Neuronal stem cell (in vitro differentiated cells): ENCODE data around the gene THBS3.

ENCODE experiments used
- DNase-seq: peaks from one replicate; pipeline ENCODE4 v3.0.0-alpha.2; 2013; ENCODE audit warnings: low spot score
- H2AFZ ChIP-seq: one replicate; pipeline ENCODE4 v1.6.1; 2013; ENCODE audit warnings: mild to moderate bottlenecking, low read length, inconsistent platforms
- H2AK5ac ChIP-seq: 2 replicates; pipeline ENCODE4 v1.6.1; 2013; ENCODE audit warnings: low read depth, mild to moderate bottlenecking, inconsistent platforms, low read length, moderate library complexity, mixed read lengths
- H2BK120ac ChIP-seq: 2 replicates; pipeline ENCODE4 v1.6.1; 2013; ENCODE audit warnings: low read depth, mild to moderate bottlenecking, inconsistent platforms, low read length, moderate library complexity, mixed read lengths
- H2BK12ac ChIP-seq: one replicate; pipeline ENCODE4 v1.6.1; 2013; ENCODE audit warnings: low read length, inconsistent platforms
- H2BK15ac ChIP-seq: 2 replicates; pipeline ENCODE4 v1.6.1; 2013; ENCODE audit warnings: mild to moderate bottlenecking, low read length, inconsistent platforms, mixed read lengths
- H2BK5ac ChIP-seq: one replicate; pipeline ENCODE4 v1.6.1; 2013; ENCODE audit warnings: inconsistent platforms, mild to moderate bottlenecking, low read length, moderate library complexity
- H3K14ac ChIP-seq: one replicate; pipeline ENCODE4 v1.6.1; 2013; ENCODE audit warnings: low read length, inconsistent platforms
- H3K18ac ChIP-seq: 2 replicates; pipeline ENCODE4 v1.6.1; 2013; ENCODE audit warnings: low read length, inconsistent platforms
- H3K23ac ChIP-seq: 2 replicates; pipeline ENCODE4 v1.6.1; 2013; ENCODE audit warnings: low read depth, mild to moderate bottlenecking, mixed read lengths, low read length, inconsistent platforms; ENCODE audit not compliant: poor library complexity
- H3K27ac ChIP-seq: replicated peaks from 3 replicates; pipeline ENCODE4 v1.5.1; 2013; ENCODE audit warnings: low read length, inconsistent platforms
- H3K27me3 ChIP-seq, 3 experiments: 2 replicates each; pipeline ENCODE4 v1.6.1; 2013; ENCODE audit warnings: low read length in 3 of 3, mild to moderate bottlenecking in 2 of 3, inconsistent platforms in 1 of 3, low read depth in 1 of 3, mixed read lengths in 1 of 3, moderate library complexity in 1 of 3; ENCODE audit not compliant: control insufficient read depth in 3 of 3, insufficient read depth in 3 of 3
- H3K36me3 ChIP-seq, 2 donors: replicated peaks in 1 of 2; 2 replicates each; pipeline ENCODE4 v1.6.1; 2013; ENCODE audit warnings: low read length in 2 of 2; ENCODE audit not compliant: control insufficient read depth in 2 of 2, insufficient read depth in 2 of 2
- H3K4ac ChIP-seq: 2 replicates; pipeline ENCODE4 v1.6.1; 2013; ENCODE audit warnings: inconsistent platforms, mild to moderate bottlenecking, low read length, moderate library complexity
- H3K4me1 ChIP-seq, 2 donors: 1 replicate in 1 of 2; 2 replicates in 1 of 2; pipeline ENCODE4 v1.6.1; 2013; ENCODE audit warnings: low read length in 2 of 2, low read depth in 1 of 2; ENCODE audit not compliant: control insufficient read depth in 2 of 2, insufficient read depth in 1 of 2
- H3K4me2 ChIP-seq: one replicate; pipeline ENCODE4 v1.6.1; 2013; ENCODE audit warnings: mild to moderate bottlenecking, low read length, inconsistent platforms; ENCODE audit not compliant: insufficient read depth, poor library complexity, severe bottlenecking
- H3K4me3 ChIP-seq, 2 donors: 2 replicates each; pipeline ENCODE4 v1.5.1; 2013; ENCODE audit warnings: low read length in 2 of 2, mild to moderate bottlenecking in 2 of 2, inconsistent platforms in 1 of 2, moderate library complexity in 1 of 2
- H3K79me1 ChIP-seq: one replicate; pipeline ENCODE4 v1.6.1; 2013; ENCODE audit warnings: low read depth, mild to moderate bottlenecking, inconsistent platforms, low read length, moderate library complexity
- H3K9ac ChIP-seq: one replicate; pipeline ENCODE4 v1.6.1; 2013; ENCODE audit warnings: mild to moderate bottlenecking, low read depth, low read length, inconsistent platforms; ENCODE audit not compliant: poor library complexity
- H3K9me3 ChIP-seq, 2 donors: replicated peaks in 1 of 2; 2 replicates each; pipeline versions ENCODE3 to v1.6.1; 2013; ENCODE audit warnings: low read length in 2 of 2, mild to moderate bottlenecking in 2 of 2, inconsistent platforms in 1 of 2, low read depth in 1 of 2, mixed read lengths in 1 of 2, moderate library complexity in 1 of 2; ENCODE audit not compliant: control insufficient read depth in 2 of 2, insufficient read depth in 1 of 2
- H4K8ac ChIP-seq: one replicate; pipeline ENCODE4 v1.6.1; 2013; ENCODE audit warnings: low read depth, mild to moderate bottlenecking, inconsistent platforms, low read length, moderate library complexity
- H4K91ac ChIP-seq: one replicate; pipeline ENCODE4 v1.6.1; 2013; ENCODE audit warnings: low read length, low read depth, mild to moderate bottlenecking, inconsistent platforms; ENCODE audit not compliant: poor library complexity
- WGBS, 2 donors: extraction: QIAGEN DNeasy Blood & Tissue Kit; methylation state at CpG; one replicate each; pipeline ENCODE4 v1.1.7; 2013; ENCODE audit warnings: missing lambda C conversion rate in 2 of 2, mixed read lengths in 1 of 2; ENCODE audit not compliant: insufficient read length in 2 of 2, insufficient replicate concordance in 1 of 2; ENCODE audit errors: extremely low coverage in 2 of 2; 5-methylcytosine and 5-hydroxymethylcytosine counted together

The THBS3 gene

DNA sequence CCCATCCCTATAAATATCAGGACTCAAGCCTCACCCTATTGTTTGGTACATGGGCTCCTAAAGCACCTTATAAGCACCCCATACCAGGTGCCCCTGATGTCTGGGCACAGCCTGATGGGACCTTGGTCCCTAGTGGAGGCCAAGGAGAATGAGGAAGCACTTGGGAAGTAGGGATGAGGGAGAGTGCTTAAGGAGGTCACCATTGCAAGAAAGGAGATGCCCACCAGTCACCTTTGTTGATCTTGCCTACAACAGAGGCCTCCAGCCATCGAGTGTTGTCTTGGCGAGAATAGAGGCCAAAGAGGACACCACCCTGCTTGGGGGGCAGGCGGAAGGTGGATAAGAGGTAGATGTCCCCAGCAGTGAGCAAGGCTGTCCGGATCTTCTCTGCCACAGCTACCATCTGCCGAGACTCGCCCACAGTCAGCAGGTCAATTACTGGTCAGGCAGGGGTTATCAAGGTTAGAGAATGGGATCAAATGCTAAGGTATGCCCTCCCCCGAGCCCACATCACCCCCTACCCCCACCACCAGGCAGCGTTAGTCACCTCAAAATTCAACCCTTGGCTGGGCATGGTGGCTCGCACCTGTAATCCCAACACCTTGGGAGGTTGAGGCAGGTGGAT lies 1.6 kb downstream of the THBS3 start:
- Histone ChIP-seq H3K4me1 (peaks cover 13 to 15% of the 10 kb centered on the region in 2 donors), H4K91ac (no peak overlapping the region), H3K27me3 (no peaks in the 10 kb centered on the region), H3K4me2 (no peak overlapping the region), H2BK12ac (no peak overlapping the region), H2BK120ac (no peak overlapping the region), H3K27ac (peak overlapping the region; percentile 8), H3K79me1 (peaks cover 6% of the 10 kb centered on the region), H4K8ac (peak overlapping the region; percentile 52), H3K36me3 (peaks cover 27 to 54% of the 10 kb centered on the region in 2 donors), H2BK15ac (no peak overlapping the region), H2AK5ac (peak overlapping the region; percentile 75), H3K4ac (no peak overlapping the region), H3K18ac (peak overlapping the region; percentile 15), H2AFZ (no peak overlapping the region), H3K9ac (peak overlapping the region; percentile 54), H2BK5ac (no peak overlapping the region), H3K14ac (no peak overlapping the region), H3K23ac (peak overlapping the region; percentile 19), H3K4me3 (no peak overlapping the region), H3K9me3 (no peaks in the 10 kb centered on the region)
- no peak for DNase-seq
- no CpG with 5 or more reads among the region's 9 CpGs for WGBS, 2 donors

DNA sequence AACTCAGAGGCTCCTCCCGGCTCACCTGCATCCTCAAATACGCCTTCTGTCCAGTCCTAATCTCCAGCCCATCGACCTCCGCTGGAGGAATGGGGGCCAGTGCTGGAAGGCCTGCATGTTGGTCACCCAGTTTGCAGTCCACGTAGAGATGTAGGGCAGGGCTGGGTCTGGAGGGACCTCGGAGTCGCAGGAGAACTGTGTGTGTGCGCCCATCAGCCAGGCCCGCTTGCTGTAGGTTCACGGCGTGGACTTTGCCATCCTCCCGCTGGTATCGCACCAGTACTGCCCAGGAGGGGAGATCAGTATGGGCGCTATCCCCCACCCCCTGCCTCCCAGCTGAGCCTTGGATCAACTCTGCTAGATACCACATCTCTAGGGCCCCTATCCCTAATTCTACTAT lies 2.7 kb downstream of the THBS3 start:
- no peak overlapping the region for H2BK120ac ChIP-seq
- H4K91ac ChIP-seq: no peak overlapping the region
- H3K27ac ChIP-seq: peak overlapping the region; percentile 15
- H3K27me3 ChIP-seq: no peaks in the 10 kb centered on the region
- H2BK12ac ChIP-seq: no peak overlapping the region
- no CpG with 5 or more reads among the region's 14 CpGs for WGBS, 2 donors
- no peak overlapping the region for H2AK5ac ChIP-seq
- no peak for DNase-seq
- H3K4me3 ChIP-seq: no peak overlapping the region
- no peak overlapping the region for H3K18ac ChIP-seq
- no peak overlapping the region for H3K9ac ChIP-seq
- H4K8ac ChIP-seq: no peak overlapping the region
- no peak overlapping the region for H3K4ac ChIP-seq
- H3K36me3 ChIP-seq: peaks cover 37 to 58% of the 10 kb centered on the region in 2 donors
- H2BK15ac ChIP-seq: no peak overlapping the region
- no peak overlapping the region for H3K14ac ChIP-seq
- H2AFZ ChIP-seq: no peak overlapping the region
- H2BK5ac ChIP-seq: no peak overlapping the region
- H3K79me1 ChIP-seq: peaks cover 6% of the 10 kb centered on the region
- no peak overlapping the region for H3K4me2 ChIP-seq
- H3K9me3 ChIP-seq: no peaks in the 10 kb centered on the region
- H3K23ac ChIP-seq: no peak overlapping the region
- H3K4me1 ChIP-seq: peaks cover 13 to 18% of the 10 kb centered on the region in 2 donors

DNA sequence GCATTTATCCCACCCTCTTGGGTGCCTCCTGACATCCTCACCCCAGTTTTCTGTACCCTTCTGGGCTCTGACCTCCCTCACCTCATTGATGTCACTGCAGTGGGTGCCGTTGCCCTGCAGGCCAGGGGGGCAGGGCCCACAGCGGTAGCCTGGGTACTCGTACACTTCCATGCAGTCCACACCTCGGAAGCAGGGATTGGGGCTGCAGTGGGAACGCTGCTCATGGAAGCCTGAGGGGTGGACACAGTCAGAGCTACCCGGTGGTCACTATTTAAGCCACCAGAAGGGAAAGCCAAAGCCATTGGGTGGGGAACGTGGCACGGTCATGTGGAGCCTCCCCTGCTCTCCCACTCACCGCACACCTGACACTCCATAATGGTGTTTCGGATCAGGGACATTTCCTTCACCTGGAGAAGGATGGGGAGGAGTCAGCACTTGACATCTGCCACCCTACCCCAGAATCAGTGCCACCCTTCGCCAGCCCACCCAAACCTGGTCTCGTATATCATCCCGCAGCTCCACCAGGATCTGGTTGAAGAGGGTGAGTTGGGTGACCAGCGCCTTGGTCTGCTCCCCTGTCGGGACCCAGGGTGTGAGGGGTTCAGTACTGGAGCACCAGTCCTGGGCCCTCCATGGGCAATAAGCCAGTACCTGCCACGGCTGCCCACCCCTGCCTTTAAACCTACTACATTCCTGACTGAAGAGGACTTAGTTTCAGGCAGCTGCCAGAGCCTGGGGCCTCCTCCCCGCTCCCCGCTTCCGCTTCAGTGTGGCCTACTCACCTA lies 4.8 kb downstream of the THBS3 start:
- H3K9ac ChIP-seq: no peak overlapping the region
- peak overlapping the region; percentile 42 for H3K14ac ChIP-seq
- H3K4me3 ChIP-seq: no peak overlapping the region
- peaks cover 0 to 2% of the 10 kb centered on the region in 2 donors for H3K9me3 ChIP-seq
- H2BK15ac ChIP-seq: no peak overlapping the region
- peak overlapping the region; percentile 33 for H3K27ac ChIP-seq
- no peak overlapping the region for H2AK5ac ChIP-seq
- H3K4me2 ChIP-seq: no peak overlapping the region
- no peaks in the 10 kb centered on the region for H3K27me3 ChIP-seq
- H3K79me1 ChIP-seq: peaks cover 10% of the 10 kb centered on the region
- H3K4me1 ChIP-seq: peaks cover 6 to 19% of the 10 kb centered on the region in 2 donors
- no peak overlapping the region for H2BK5ac ChIP-seq
- no peak for DNase-seq
- H4K91ac ChIP-seq: no peak overlapping the region
- H2BK12ac ChIP-seq: no peak overlapping the region
- H3K4ac ChIP-seq: no peak overlapping the region
- H3K23ac ChIP-seq: no peak overlapping the region
- H3K18ac ChIP-seq: no peak overlapping the region
- no peak overlapping the region for H2BK120ac ChIP-seq
- peak overlapping the region; percentile 67 for H4K8ac ChIP-seq
- peaks cover 53 to 77% of the 10 kb centered on the region in 2 donors for H3K36me3 ChIP-seq
- WGBS, 2 donors: no CpG with 5 or more reads among the region's 19 CpGs
- no peak overlapping the region for H2AFZ ChIP-seq

DNA sequence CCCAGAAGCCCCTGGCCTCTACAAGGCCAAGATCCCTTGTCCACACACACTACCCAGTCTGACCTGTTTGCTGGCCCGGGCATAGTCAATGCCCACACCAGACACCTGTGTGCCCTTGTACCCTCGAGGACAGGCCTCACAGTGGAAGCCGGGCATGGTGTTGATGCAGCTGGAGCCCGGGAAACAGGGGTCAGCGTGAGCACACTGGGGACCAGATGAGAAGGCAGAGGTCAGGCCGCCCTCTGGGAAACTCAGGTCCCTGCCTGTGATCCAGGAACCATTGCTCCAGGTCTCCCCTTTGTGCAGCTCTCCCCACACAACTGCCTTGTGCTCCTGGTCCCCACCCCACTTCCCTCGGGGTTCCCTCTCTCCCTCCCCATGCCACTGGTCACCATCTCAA lies 5.5 kb downstream of the THBS3 start:
- H2AFZ ChIP-seq: no peak overlapping the region
- H2BK120ac ChIP-seq: no peak overlapping the region
- no peak overlapping the region for H4K8ac ChIP-seq
- H3K9me3 ChIP-seq: peaks cover 0 to 2% of the 10 kb centered on the region in 2 donors
- no peak overlapping the region for H3K4ac ChIP-seq
- H3K27ac ChIP-seq: peak overlapping the region; percentile 33
- no peak overlapping the region for H4K91ac ChIP-seq
- no peak overlapping the region for H3K9ac ChIP-seq
- no peak overlapping the region for H3K18ac ChIP-seq
- no peak overlapping the region for H2BK15ac ChIP-seq
- H2BK5ac ChIP-seq: no peak overlapping the region
- H3K27me3 ChIP-seq: no peaks in the 10 kb centered on the region
- H3K4me1 ChIP-seq: peaks cover 11 to 25% of the 10 kb centered on the region in 2 donors
- H3K23ac ChIP-seq: no peak overlapping the region
- DNase-seq: no peak
- H3K14ac ChIP-seq: no peak overlapping the region
- H3K79me1 ChIP-seq: peaks cover 14% of the 10 kb centered on the region
- WGBS, 2 donors: no CpG with 5 or more reads among the region's 7 CpGs
- peaks cover 60 to 84% of the 10 kb centered on the region in 2 donors for H3K36me3 ChIP-seq
- H3K4me3 ChIP-seq: no peak overlapping the region
- no peak overlapping the region for H2AK5ac ChIP-seq
- no peak overlapping the region for H3K4me2 ChIP-seq
- H2BK12ac ChIP-seq: no peak overlapping the region
